Mucosa of stomach (tissue), 1 donor: ENCODE measurements around the gene OR1I1.

Experiments
- H3K27me3 ChIP-seq: one replicate; pipeline ENCODE4 v1.7.0; 2013; ENCODE audit warnings: mild to moderate bottlenecking, low read length; ENCODE audit not compliant: control insufficient read depth, insufficient read depth
- H3K36me3 ChIP-seq: one replicate; pipeline ENCODE4 v1.7.0; 2013; ENCODE audit warnings: low read length; ENCODE audit not compliant: control insufficient read depth, insufficient read depth
- H3K4me1 ChIP-seq: one replicate; pipeline ENCODE4 v1.7.0; 2013; ENCODE audit warnings: mild to moderate bottlenecking, low read length; ENCODE audit not compliant: control insufficient read depth, insufficient read depth
- H3K4me3 ChIP-seq: one replicate; pipeline ENCODE4 v1.7.0; 2013; ENCODE audit warnings: low read length
- H3K9ac ChIP-seq: one replicate; pipeline ENCODE4 v1.7.0; 2013; ENCODE audit warnings: mild to moderate bottlenecking, low read length, moderate library complexity
- H3K9me3 ChIP-seq: one replicate; pipeline ENCODE4 v1.7.0; 2013; ENCODE audit warnings: mild to moderate bottlenecking, low read length, moderate library complexity; ENCODE audit not compliant: control insufficient read depth
- donor health status: Pancreatic carcinoma.

OR1I1 gene, protein sequence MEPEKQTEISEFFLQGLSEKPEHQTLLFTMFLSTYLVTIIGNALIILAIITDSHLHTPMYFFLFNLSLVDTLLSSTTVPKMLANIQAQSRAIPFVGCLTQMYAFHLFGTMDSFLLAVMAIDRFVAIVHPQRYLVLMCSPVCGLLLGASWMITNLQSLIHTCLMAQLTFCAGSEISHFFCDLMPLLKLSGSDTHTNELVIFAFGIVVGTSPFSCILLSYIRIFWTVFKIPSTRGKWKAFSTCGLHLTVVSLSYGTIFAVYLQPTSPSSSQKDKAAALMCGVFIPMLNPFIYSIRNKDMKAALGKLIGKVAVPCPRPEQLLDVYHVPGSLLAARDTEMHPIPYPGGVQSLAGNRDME

DNA sequence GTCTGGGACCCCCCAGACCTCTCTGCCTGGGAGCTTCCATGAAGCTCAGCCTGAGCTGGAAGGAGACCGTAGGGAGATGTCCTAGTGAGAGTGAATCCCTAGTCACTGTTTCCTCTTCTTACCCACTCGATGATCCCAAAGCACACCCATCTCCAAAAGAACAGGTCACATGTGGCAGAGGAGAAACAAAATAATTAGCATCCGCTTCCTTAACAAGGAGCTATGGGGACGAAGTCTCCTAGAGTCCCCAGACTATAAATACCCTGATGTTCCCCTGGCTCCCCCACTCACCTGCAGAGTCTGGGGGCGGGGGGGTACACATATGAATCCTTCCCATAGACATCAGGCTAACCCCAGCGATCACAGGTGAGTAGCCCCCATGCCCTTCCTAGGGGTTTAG lies at the start of gene OR1I1:
TSS of gene OR1I1 (plus strand) at position 301 of the 400 bp plus-strand sequence. CDS start 4,855 bp downstream, outside the sequence.
- no peaks in the 10 kb centered on the region for H3K9me3 ChIP-seq
- peaks cover 4% of the 10 kb centered on the region for H3K27me3 ChIP-seq
- no peak within 1 kb of the TSS for H3K9ac ChIP-seq
- no peak within 1 kb of the TSS for H3K4me3 ChIP-seq
- no peaks in the 10 kb centered on the region for H3K4me1 ChIP-seq
- H3K36me3 ChIP-seq = no peaks in the 10 kb centered on the region

- Histone ChIP-seq H3K9me3 (no peaks in the 10 kb centered on the region), H3K4me1 (no peaks in the 10 kb centered on the region), H3K36me3 (no peaks in the 10 kb centered on the region), H3K9ac (no peak overlapping the region), H3K4me3 (no peak overlapping the region), H3K27me3 (peaks cover 4% of the 10 kb centered on the region)
Observed at GRCh38 chr19:15035795-15036311, 46.2 kb upstream of the OR1I1 start.

DNA sequence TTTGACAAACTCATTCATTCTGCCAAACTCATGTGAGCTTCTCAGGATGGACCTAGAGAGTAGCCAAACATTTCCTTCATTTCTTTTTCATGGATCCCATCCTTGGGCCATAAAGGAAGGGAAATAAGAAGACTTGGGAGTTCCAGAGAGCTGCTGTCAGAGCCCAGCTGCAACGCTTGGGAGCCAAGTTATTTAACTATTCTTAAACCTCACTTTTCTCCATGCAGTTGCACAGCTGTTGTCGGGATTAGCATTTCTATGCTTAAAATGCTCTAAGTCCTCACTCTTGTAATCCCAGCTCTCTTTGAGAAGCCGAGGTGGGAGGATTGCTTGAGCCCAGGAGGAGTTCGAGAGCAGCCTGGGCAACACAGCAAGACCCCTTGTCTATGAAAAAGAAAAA lies 44.4 kb upstream of the OR1I1 start:
- Histone ChIP-seq H3K4me3 (no peak overlapping the region), H3K9ac (no peak overlapping the region), H3K36me3 (no peaks in the 10 kb centered on the region), H3K9me3 (no peaks in the 10 kb centered on the region), H3K4me1 (no peaks in the 10 kb centered on the region), H3K27me3 (no peaks in the 10 kb centered on the region)

DNA sequence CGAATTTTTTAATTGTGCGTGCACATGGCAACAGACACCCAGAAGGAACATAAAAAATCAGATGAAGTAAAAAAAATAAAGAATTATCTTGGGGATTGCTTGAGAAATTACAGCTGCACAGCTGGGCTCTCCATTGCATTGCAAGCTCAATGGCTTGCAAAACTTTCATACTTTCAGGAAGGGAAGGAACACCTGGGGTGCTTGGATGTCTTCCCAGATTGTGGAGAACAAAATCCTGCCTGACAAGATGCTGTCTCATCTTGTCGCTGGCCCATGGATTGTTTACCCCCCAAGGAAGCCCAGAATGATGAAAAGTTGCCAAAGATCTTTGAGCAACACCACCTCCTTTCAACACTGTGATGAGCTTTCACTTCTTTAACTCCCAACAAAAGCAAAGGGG lies 43.7 kb upstream of the OR1I1 start:
- no peak overlapping the region for H3K4me3 ChIP-seq
- no peaks in the 10 kb centered on the region for H3K36me3 ChIP-seq
- no peaks in the 10 kb centered on the region for H3K9me3 ChIP-seq
- H3K27me3 ChIP-seq = no peaks in the 10 kb centered on the region
- H3K9ac ChIP-seq = no peak overlapping the region
- H3K4me1 ChIP-seq = no peaks in the 10 kb centered on the region

- Histone ChIP-seq H3K9ac (no peak overlapping the region), H3K36me3 (no peaks in the 10 kb centered on the region), H3K27me3 (no peaks in the 10 kb centered on the region), H3K4me1 (no peaks in the 10 kb centered on the region), H3K4me3 (no peak overlapping the region), H3K9me3 (no peaks in the 10 kb centered on the region)
Observed at GRCh38 chr19:15042003-15042402, 40.0 kb upstream of the OR1I1 start.

DNA sequence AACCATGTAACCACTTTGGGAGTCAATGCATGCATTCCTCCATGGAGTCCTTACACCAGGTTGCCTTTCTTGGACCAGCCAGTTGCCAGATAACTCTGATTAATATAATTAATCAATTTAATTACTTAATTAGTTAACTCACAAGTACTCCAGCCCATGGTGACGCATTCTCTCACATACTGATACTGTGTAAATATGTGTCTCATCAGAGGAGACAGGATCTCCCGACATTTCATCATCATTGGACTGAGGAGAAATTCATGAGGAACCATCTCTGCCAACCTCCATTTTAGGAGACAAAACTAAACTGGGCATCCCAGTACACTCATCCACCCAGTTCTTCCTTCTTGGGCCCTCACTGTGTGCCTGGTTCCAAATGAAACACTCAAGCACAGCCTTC lies 39.2 kb upstream of the OR1I1 start:
- H3K9ac ChIP-seq = no peak overlapping the region
- H3K4me1 ChIP-seq = no peaks in the 10 kb centered on the region
- H3K27me3 ChIP-seq = no peaks in the 10 kb centered on the region
- H3K9me3 ChIP-seq = no peaks in the 10 kb centered on the region
- no peaks in the 10 kb centered on the region for H3K36me3 ChIP-seq
- no peak overlapping the region for H3K4me3 ChIP-seq

GRCh38 chr19:15045506-15045905 lies 36.5 kb upstream of the OR1I1 start:
- Histone ChIP-seq H3K9ac (no peak overlapping the region), H3K27me3 (no peaks in the 10 kb centered on the region), H3K36me3 (no peaks in the 10 kb centered on the region), H3K9me3 (no peaks in the 10 kb centered on the region), H3K4me3 (no peak overlapping the region), H3K4me1 (no peaks in the 10 kb centered on the region)

DNA sequence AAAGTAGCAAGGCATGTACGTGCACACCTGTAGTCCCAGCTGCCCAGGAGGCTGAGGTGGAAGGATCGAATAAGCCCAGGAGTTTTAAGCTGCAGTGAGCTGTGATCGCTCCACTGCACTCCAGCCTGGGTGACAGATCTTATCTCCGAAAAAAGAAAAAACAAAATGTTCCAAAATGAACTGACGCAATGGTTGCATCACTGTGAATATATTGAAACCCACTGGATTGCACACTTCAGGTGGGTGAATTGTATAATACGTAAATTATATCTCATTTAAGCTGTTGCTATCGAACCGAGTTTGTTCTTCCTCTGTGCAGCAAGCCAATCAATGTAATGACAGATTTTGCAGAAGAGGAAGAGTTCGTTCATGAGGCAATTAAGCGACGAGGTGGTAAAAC lies 34.3 kb upstream of the OR1I1 start:
- H3K27me3 ChIP-seq = no peaks in the 10 kb centered on the region
- H3K36me3 ChIP-seq = no peaks in the 10 kb centered on the region
- no peaks in the 10 kb centered on the region for H3K9me3 ChIP-seq
- no peak overlapping the region for H3K4me3 ChIP-seq
- H3K4me1 ChIP-seq = no peaks in the 10 kb centered on the region
- no peak overlapping the region for H3K9ac ChIP-seq

GRCh38 chr19:15048128-15048527 lies 33.9 kb upstream of the OR1I1 start:
- Histone ChIP-seq H3K9ac (no peak overlapping the region), H3K9me3 (no peaks in the 10 kb centered on the region), H3K4me3 (no peak overlapping the region), H3K36me3 (no peaks in the 10 kb centered on the region), H3K4me1 (no peaks in the 10 kb centered on the region), H3K27me3 (no peaks in the 10 kb centered on the region)

GRCh38 chr19:15048885-15049541 lies 33.0 kb upstream of the OR1I1 start, which contains the start of gene CASP14:
Gene CASP14 (plus strand): TSS chr19:15049480. CDS start chr19:15052252, 2,772 bp downstream.
- no peaks in the 10 kb centered on the region for H3K4me1 ChIP-seq
- H3K4me3 ChIP-seq = no peak within 1 kb of the TSS
- H3K36me3 ChIP-seq = no peaks in the 10 kb centered on the region
- no peaks in the 10 kb centered on the region for H3K27me3 ChIP-seq
- H3K9ac ChIP-seq = no peak within 1 kb of the TSS
- no peaks in the 10 kb centered on the region for H3K9me3 ChIP-seq

DNA sequence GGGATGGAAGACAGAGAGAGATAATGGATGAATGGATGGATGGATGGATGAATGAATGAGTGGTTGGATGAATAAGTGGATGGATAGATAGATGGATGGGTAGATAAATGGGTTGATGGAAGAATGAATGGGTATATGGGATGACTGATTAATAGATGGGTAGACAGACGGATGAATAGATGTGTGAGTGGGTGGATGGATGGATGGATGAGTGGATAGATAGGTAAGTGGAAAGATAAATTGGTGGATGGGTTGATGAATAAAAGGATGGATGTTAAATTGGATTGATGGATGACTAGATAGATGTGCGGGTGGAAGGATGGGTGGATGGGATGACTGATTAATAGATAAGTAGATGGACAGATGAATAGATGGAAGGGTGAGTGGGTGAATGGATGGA lies 31.4 kb upstream of the OR1I1 start:
- Histone ChIP-seq H3K27me3 (no peaks in the 10 kb centered on the region), H3K9me3 (no peaks in the 10 kb centered on the region), H3K9ac (no peak overlapping the region), H3K4me3 (no peak overlapping the region), H3K4me1 (no peaks in the 10 kb centered on the region), H3K36me3 (no peaks in the 10 kb centered on the region)

DNA sequence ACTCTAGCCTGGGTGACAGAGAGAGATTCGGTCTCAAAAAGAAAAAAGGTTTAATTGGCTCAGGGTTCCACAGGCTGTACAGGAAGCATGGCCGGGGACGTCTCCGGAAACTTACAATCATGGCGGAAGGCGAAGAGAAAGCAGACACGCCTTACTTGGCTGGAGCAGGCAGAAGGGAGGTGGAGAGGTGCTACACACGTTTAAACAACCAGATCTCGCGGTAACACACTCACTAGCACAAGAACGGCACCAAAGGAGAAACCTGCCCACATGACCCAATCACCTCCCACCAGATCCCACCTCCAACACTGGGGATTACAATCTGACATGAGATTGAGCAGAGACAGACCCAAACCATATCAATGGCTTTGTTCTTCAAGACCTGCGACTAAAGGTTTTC lies 20.0 kb upstream of the OR1I1 start:
- H3K9me3 ChIP-seq = no peaks in the 10 kb centered on the region
- no peaks in the 10 kb centered on the region for H3K36me3 ChIP-seq
- no peaks in the 10 kb centered on the region for H3K4me1 ChIP-seq
- H3K27me3 ChIP-seq = no peaks in the 10 kb centered on the region
- no peak overlapping the region for H3K4me3 ChIP-seq
- no peak overlapping the region for H3K9ac ChIP-seq
